GM12878 (cell line): Measurements from ENCODE around the gene IMMP2L. TPM values are rescaled to one million over a fixed set of nuclear protein-coding genes. Genes with fewer than 3 reads are reported as not detected.

ENCODE experiments used
- ATAC-seq: fragments of 200-7000 bp; cut with Tn5 transposase; 3 replicates; pipeline ENCODE4 v1.9.1; 2020; ENCODE audit warnings: mild to moderate bottlenecking, moderate library complexity
- BruUV-seq: library from RNA; stranded (reverse); fragments of 400-500 nt; replicated peaks from 2 replicates; lab custom pipeline; 2021; lab: Mats Ljungman, UMichigan
- CTCF ChIA-PET: fragments of 300-600 bp; sonication (Branson Sonifier 250); formaldehyde crosslinking; extraction: SDS; loops from one replicate; lab custom pipeline; 2021; ENCODE audit warnings: inconsistent platforms; lab: Yijun Ruan, JAX
- POLR2A ChIA-PET: fragments of 350-600 bp; formaldehyde crosslinking; extraction: SDS; loops from one replicate; lab custom pipeline; 2021; ENCODE audit warnings: inconsistent platforms; lab: Charles Lee
- RAD21 ChIA-PET: fragments of 300-600 bp; sonication (Branson Sonifier 250); formaldehyde crosslinking; loops from one replicate; lab custom pipeline; 2023; ENCODE audit warnings: antibody characterized with exemption; ENCODE audit not compliant: unreplicated experiment; lab: Charles Lee
- SMC1A ChIA-PET: fragments of 300-600 bp; sonication (Branson Sonifier 250); formaldehyde crosslinking; loops from one replicate; lab custom pipeline; 2023; ENCODE audit not compliant: unreplicated experiment, uncharacterized antibody; lab: Charles Lee
- DNase-seq: peaks from one replicate; pipeline ENCODE4 v3.0.0-alpha.2; 2011; ENCODE audit warnings: low read depth, low spot score
- FAIRE-seq: peaks from 3 replicates; lab custom pipeline; 2011; peaks lifted over from hg19 to GRCh38; lab: Jason Lieb, UNC
- H2AFZ ChIP-seq: 2 replicates; pipeline ENCODE4 v1.6.0; 2011; ENCODE audit warnings: low read depth, low read length, control low read depth; ENCODE audit not compliant: control insufficient read depth
- H3K27ac ChIP-seq: 2 replicates; pipeline ENCODE4 v1.5.1; 2011; ENCODE audit warnings: control low read depth; ENCODE audit not compliant: control insufficient read depth, insufficient read depth
- H3K27me3 ChIP-seq, 2 experiments: replicated peaks in 1 of 2; 2 replicates each; pipeline versions ENCODE4 v1.6.0 to v1.6.1; 2011; ENCODE audit warnings: low read length in 1 of 2; ENCODE audit not compliant: control insufficient read depth in 2 of 2, insufficient read depth in 2 of 2
- H3K36me3 ChIP-seq, 2 experiments: 2 replicates each; pipeline ENCODE4 v1.5.1; 2011; ENCODE audit warnings: low read length in 1 of 2; ENCODE audit not compliant: control insufficient read depth in 2 of 2, insufficient read depth in 2 of 2
- H3K4me1 ChIP-seq: 2 replicates; pipeline ENCODE4 v1.6.1; 2011; ENCODE audit warnings: mild to moderate bottlenecking, low read length, moderate library complexity, mixed read lengths; ENCODE audit not compliant: control insufficient read depth, insufficient read depth
- H3K4me2 ChIP-seq: 2 replicates; pipeline ENCODE4 v1.6.0; 2011; ENCODE audit warnings: control low read depth; ENCODE audit not compliant: control insufficient read depth, insufficient read depth
- H3K4me3 ChIP-seq: fragments of 200-600 bp; sonication (generic); 2 replicates; pipeline ENCODE4 v1.5.1; 2016
- H3K79me2 ChIP-seq: 2 replicates; pipeline ENCODE4 v1.6.0; 2011; ENCODE audit warnings: low read length; ENCODE audit not compliant: control insufficient read depth, insufficient read depth
- H3K9ac ChIP-seq: 2 replicates; pipeline ENCODE4 v1.8.0; 2011; ENCODE audit warnings: low read length, control low read depth, mixed read lengths; ENCODE audit not compliant: control insufficient read depth, insufficient read depth
- H3K9me3 ChIP-seq: replicated peaks from 3 replicates; pipeline ENCODE4 v1.5.1; 2011; ENCODE audit warnings: mild to moderate bottlenecking, low read length; ENCODE audit not compliant: control insufficient read depth, insufficient read depth
- H4K20me1 ChIP-seq: 2 replicates; pipeline ENCODE4 v1.6.0; 2011; ENCODE audit not compliant: control insufficient read depth, insufficient read depth
- BRCA1 ChIP-seq: IDR thresholded peaks from 2 replicates; pipeline ENCODE4 v1.6.1; 2011; ENCODE audit warnings: low read depth, low read length, improper control_type of control experiment
- CEBPB ChIP-seq, 2 experiments: fragments of 150-350 bp in 1 of 2; IDR thresholded peaks; 2 replicates each; pipeline ENCODE4 v1.6.1; 2012 to 2014; ENCODE audit warnings: low read depth in 2 of 2, low read length in 2 of 2, borderline replicate concordance in 1 of 2, inconsistent platforms in 1 of 2
- CHD1 ChIP-seq: IDR thresholded peaks from 2 replicates; pipeline ENCODE4 v1.6.1; 2012; ENCODE audit warnings: low read depth, low read length, improper control_type of control experiment
- ELK1 ChIP-seq: IDR thresholded peaks from 2 replicates; pipeline ENCODE4 v1.6.1; 2012; ENCODE audit warnings: low read depth, low read length, improper control_type of control experiment
- HDGF ChIP-seq: fragments of 450-650 bp; IDR thresholded peaks from 2 replicates; pipeline ENCODE4 v1.6.1; 2016; ENCODE audit warnings: antibody characterized with exemption
- HSF1 ChIP-seq: fragments of 150-350 bp; IDR thresholded peaks from 2 replicates; pipeline ENCODE4 v1.6.1; 2014; ENCODE audit warnings: mild to moderate bottlenecking, low read depth, low read length
- JUND ChIP-seq: IDR thresholded peaks from 2 replicates; pipeline ENCODE4 v1.6.1; 2012; ENCODE audit warnings: low read depth, mild to moderate bottlenecking, low read length, improper control_type of control experiment, moderate library complexity
- MXI1 ChIP-seq: fragments of 150-350 bp; IDR thresholded peaks from 2 replicates; pipeline ENCODE4 v1.6.1; 2011; ENCODE audit warnings: low read depth, mild to moderate bottlenecking, inconsistent platforms, low read length, improper control_type of control experiment
- PBX3 ChIP-seq: IDR thresholded peaks from 2 replicates; pipeline ENCODE4 v1.6.1; 2011; ENCODE audit warnings: mild to moderate bottlenecking, low read depth, low read length, moderate library complexity; ENCODE audit not compliant: insufficient replicate concordance
- RBBP5 ChIP-seq: fragments of 200-600 bp; sonication (generic); conservative IDR thresholded peaks from 2 replicates; pipeline ENCODE4 v1.6.1; 2016
- RCOR1 ChIP-seq: conservative IDR thresholded peaks from 2 replicates; pipeline ENCODE4 v1.6.1; 2012; ENCODE audit warnings: low read depth, low read length, improper control_type of control experiment
- RFX5 ChIP-seq: IDR thresholded peaks from 2 replicates; pipeline ENCODE4 v1.6.1; 2011; ENCODE audit warnings: low read depth, low read length, improper control_type of control experiment
- SRF ChIP-seq, 2 experiments: IDR thresholded peaks; 2 replicates each; pipeline ENCODE4 v1.6.1; 2011; ENCODE audit warnings: low read depth in 2 of 2, low read length in 2 of 2, mild to moderate bottlenecking in 1 of 2, moderate library complexity in 1 of 2
- WGBS: methylation state at CpG from one replicate; pipeline ENCODE4 v1.1.6; 2016; ENCODE audit warnings: low lambda C conversion rate; ENCODE audit not compliant: insufficient replicate concordance, insufficient coverage; ENCODE audit errors: missing lambda C conversion rate; 5-methylcytosine and 5-hydroxymethylcytosine counted together
- in situ Hi-C: fragments of 300-500 bp; cut with MboI; formaldehyde crosslinking; loops from 9 replicates; pipeline ENCODE4 v1.14.3; 2018; ENCODE audit warnings: mixed read lengths
- intact Hi-C: fragments of 100-400 bp; cut with micrococcal nuclease; formaldehyde crosslinking; loops from one replicate; pipeline ENCODE4 v1.14.2; 2022; ENCODE audit not compliant: unreplicated experiment
- polyA plus RNA-seq, 11 experiments: library from polyadenylated mRNA; depleted of rRNA in 4 of 11; unstranded in 6 of 11; stranded (reverse) in 5 of 11; fragments of >200 nt; fragmentation: Nextera tagmentation in 4 of 11; fragmentation: Illumina TruSeq in 1 of 11; extraction: Ambion mirVana in 4 of 11; extraction: Trizol in 1 of 11; gene quantifications; 1 replicate in 1 of 11; 2 replicates in 10 of 11; pipeline versions ENCODE4 v1.2.1 to v1.2.3, GENCODE V29; 2011 to 2016; ENCODE audit warnings: inconsistent platforms in 2 of 11, missing spikeins in 2 of 11, low read depth in 1 of 11
- total RNA-seq, 4 experiments: library from RNA; depleted of rRNA in 3 of 4; stranded (reverse); fragments of >200 nt in 3 of 4; fragmentation: Illumina TruSeq in 1 of 4; extraction: Trizol in 1 of 4; gene quantifications; 2 replicates each; pipeline versions ENCODE4 v1.2.1 to v1.2.3, GENCODE V29; 2013 to 2021
- TF ChIP-seq, protein P1 (sequence below): IDR thresholded peaks from 2 replicates; pipeline ENCODE4 v1.6.1; 2011; ENCODE audit warnings: low read depth, mild to moderate bottlenecking, low read length, moderate library complexity, borderline replicate concordance; ENCODE audit errors: extremely low read depth
- TF ChIP-seq, protein P2 (sequence below): IDR thresholded peaks from 2 replicates; pipeline ENCODE4 v1.6.1; 2011; ENCODE audit warnings: borderline replicate concordance, low read depth, mild to moderate bottlenecking, moderate library complexity, low read length; ENCODE audit not compliant: insufficient read depth, poor library complexity, severe bottlenecking

IMMP2L gene
- total and polyA plus RNA-seq, 10 of the 15 experiments (the other 5 are each of a cell fraction or from before 2014, with no cell fraction given) = 12.6 to 46.3 (median 19.6) TPM

GRCh38 chr7:110889335-110889734 is 673.0 kb downstream of the IMMP2L start:
- no peak for FAIRE-seq
- Histone ChIP-seq H3K27me3 (no peaks in the 10 kb centered on the region), H3K4me3 (no peak overlapping the region), H3K36me3 (no peaks in the 10 kb centered on the region), H4K20me1 (no peaks in the 10 kb centered on the region), H3K9me3 (no peaks in the 10 kb centered on the region; the same call in 2 of the 3 replicates), H3K79me2 (no peaks in the 10 kb centered on the region), H3K27ac (no peak overlapping the region), H3K4me1 (no peaks in the 10 kb centered on the region), H3K4me2 (no peak overlapping the region), H2AFZ (no peak overlapping the region), H3K9ac (no peak overlapping the region)
- DNase-seq = no peak
- TF ChIP-seq CEBPB (IDR thresholded peaks at IDR 0.05; ENCODE audit: borderline replicate concordance in 1 of 2, low read depth in 2 of 2, low read length in 2 of 2) = no peak
- TF ChIP-seq JUND = no peak
- no peak for TF ChIP-seq RFX5
- no peak for TF ChIP-seq HSF1
- no peak for TF ChIP-seq RCOR1
- TF ChIP-seq BRCA1 = no peak
- TF ChIP-seq PBX3 = no peak
- no peak for TF ChIP-seq CHD1
- no peak for TF ChIP-seq SRF (IDR thresholded peaks at IDR 0.05; ENCODE audit: low read depth in 2 of 2, low read length in 2 of 2)
- TF ChIP-seq MXI1 = no peak
- TF ChIP-seq, protein P1, sequence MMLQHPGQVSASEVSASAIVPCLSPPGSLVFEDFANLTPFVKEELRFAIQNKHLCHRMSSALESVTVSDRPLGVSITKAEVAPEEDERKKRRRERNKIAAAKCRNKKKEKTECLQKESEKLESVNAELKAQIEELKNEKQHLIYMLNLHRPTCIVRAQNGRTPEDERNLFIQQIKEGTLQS = no peak
- TF ChIP-seq, protein P2, sequence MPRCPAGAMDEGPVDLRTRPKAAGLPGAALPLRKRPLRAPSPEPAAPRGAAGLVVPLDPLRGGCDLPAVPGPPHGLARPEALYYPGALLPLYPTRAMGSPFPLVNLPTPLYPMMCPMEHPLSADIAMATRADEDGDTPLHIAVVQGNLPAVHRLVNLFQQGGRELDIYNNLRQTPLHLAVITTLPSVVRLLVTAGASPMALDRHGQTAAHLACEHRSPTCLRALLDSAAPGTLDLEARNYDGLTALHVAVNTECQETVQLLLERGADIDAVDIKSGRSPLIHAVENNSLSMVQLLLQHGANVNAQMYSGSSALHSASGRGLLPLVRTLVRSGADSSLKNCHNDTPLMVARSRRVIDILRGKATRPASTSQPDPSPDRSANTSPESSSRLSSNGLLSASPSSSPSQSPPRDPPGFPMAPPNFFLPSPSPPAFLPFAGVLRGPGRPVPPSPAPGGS = no peak
- TF ChIP-seq HDGF = no peak
- TF ChIP-seq RBBP5 = no peak
- TF ChIP-seq ELK1 = no peak
- ChIA-PET SMC1A (no interaction called here), RAD21 (no interaction called here), POLR2A (no interaction called here), CTCF (no interaction called here)
- no TSS peak for BruUV-seq
- ATAC-seq = no peak
- in situ Hi-C loops (no loop called here), intact Hi-C loops (no loop called here)
- WGBS = 53% methylated on average over 6 of the region's 6 CpGs
